Measurements from ENCODE around the gene ZNF189. TPM values are rescaled to one million over a fixed set of nuclear protein-coding genes. Genes with fewer than 3 reads are reported as not detected.

ZNF189 gene
- total RNA-seq, 1 donor from 2014 or later, result 26.2 TPM

DNA sequence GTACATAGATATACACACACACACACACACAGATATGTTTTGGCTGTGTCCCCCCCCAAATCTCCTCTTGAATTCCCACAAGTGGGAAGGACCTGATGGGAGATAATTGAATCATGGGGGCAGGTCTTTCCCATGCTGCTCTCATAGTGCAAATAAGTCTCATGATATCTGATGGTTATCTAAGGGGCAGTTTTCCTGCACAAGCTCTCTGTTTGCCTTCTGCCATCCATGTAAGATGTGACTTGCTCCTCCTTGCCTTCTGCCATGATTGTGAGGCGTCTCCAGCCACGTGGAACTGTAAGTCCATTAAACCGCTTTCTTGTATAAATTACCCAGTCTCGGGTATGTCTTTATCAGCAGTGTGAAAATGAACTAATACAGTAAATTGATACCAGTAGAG is 52.8 kb downstream of the ZNF189 start:
- no peak for DNase-seq (ENCODE audit: extremely low spot score, unreplicated experiment)
- Mint-ChIP-seq H3K36me3 (no peaks in the 10 kb centered on the region), H3K4me3 (no peak overlapping the region), H3K4me1 (ENCODE audit: unreplicated experiment) (no peaks in the 10 kb centered on the region), H3K27ac (no peak overlapping the region), H3K27me3 (peaks cover 3% of the 10 kb centered on the region), H3K9me3 (peaks cover 4% of the 10 kb centered on the region)
- TF ChIP-seq CTCF (conservative IDR thresholded peaks at IDR 0.05), result no peak

GRCh38 chr9:101453776-101454570 is 55.3 kb downstream of the ZNF189 start:
- H3K36me3 Mint-ChIP-seq, result no peaks in the 10 kb centered on the region
- H3K4me1 Mint-ChIP-seq (ENCODE audit: unreplicated experiment), result no peaks in the 10 kb centered on the region
- peaks cover 3% of the 10 kb centered on the region for H3K27me3 Mint-ChIP-seq
- H3K4me3 Mint-ChIP-seq, result no peak overlapping the region
- no peak for TF ChIP-seq CTCF (conservative IDR thresholded peaks at IDR 0.05)
- H3K27ac Mint-ChIP-seq, result no peak overlapping the region
- no peak for DNase-seq (ENCODE audit: extremely low spot score, unreplicated experiment)
- peaks cover 4% of the 10 kb centered on the region for H3K9me3 Mint-ChIP-seq

DNA sequence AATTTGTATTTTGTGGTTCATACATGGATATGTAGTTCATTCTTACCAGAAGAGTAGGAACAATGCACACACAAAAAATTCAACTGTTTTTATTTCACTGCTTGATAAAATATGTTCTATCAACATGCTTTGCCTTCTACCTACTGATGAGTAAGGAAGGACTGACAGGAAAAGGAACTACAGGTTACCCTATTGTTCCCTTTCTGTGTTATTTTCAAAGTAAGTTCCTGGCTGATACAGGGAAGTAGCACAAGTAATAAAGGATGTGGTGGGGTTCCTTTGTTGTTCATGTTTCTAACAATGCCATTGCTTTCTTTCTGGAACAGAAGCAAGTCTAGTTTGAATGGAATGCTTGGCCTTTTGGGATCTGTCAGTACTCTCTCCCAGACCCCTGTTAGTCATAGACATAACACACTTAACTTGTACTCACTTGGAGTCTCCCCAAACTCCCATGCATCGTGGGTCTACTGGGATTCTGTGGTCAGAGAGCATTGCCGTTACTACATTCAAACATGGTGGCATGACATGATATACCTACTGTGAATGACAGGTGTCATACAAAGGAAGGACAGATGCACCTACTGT is 57.1 kb downstream of the ZNF189 start:
- peaks cover 4% of the 10 kb centered on the region for H3K9me3 Mint-ChIP-seq
- no peak overlapping the region for H3K4me3 Mint-ChIP-seq
- DNase-seq (ENCODE audit: extremely low spot score, unreplicated experiment), result no peak
- H3K4me1 Mint-ChIP-seq (ENCODE audit: unreplicated experiment), result no peaks in the 10 kb centered on the region
- no peaks in the 10 kb centered on the region for H3K36me3 Mint-ChIP-seq
- no peak overlapping the region for H3K27ac Mint-ChIP-seq
- peaks cover 3% of the 10 kb centered on the region for H3K27me3 Mint-ChIP-seq
- TF ChIP-seq CTCF (conservative IDR thresholded peaks at IDR 0.05), result no peak

GRCh38 chr9:101457003-101457402 is 58.4 kb downstream of the ZNF189 start:
- peaks cover 3% of the 10 kb centered on the region for H3K27me3 Mint-ChIP-seq
- no peaks in the 10 kb centered on the region for H3K36me3 Mint-ChIP-seq
- no peaks in the 10 kb centered on the region for H3K4me1 Mint-ChIP-seq (ENCODE audit: unreplicated experiment)
- no peak overlapping the region for H3K4me3 Mint-ChIP-seq
- TF ChIP-seq CTCF (conservative IDR thresholded peaks at IDR 0.05), result no peak
- no peak overlapping the region for H3K27ac Mint-ChIP-seq
- peaks cover 4% of the 10 kb centered on the region for H3K9me3 Mint-ChIP-seq
- DNase-seq (ENCODE audit: extremely low spot score, unreplicated experiment), result no peak

DNA sequence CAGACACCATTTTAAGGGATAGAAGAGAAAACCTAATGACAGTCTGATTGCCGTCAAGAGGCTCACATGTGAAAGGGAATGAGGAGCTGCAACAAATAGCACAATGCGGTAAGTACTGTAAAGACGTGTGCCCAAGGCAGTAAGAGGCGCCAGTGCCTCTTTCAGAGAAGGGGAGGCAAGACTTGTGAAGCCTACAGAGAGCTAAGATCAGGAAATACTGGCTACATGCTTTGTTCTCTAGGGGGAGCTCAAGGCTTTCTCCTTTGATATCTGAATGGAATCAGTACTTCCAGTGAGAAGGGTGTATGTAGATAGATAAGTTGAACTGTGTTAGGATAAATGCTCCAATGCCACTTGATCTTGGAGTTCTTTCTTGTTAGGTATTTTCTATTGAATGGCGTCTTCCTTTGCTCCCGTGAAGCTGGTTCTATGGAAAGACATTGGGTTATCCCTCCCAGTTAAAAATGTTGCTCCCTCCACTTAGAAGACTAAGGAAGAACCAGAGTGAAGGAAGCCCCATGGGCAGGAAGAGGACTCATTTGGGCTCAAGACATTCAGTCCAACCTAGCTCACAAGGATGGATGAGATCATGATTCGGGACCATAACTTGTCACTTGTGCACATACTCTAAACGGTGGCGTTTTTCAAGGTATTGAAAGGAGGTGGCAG is 60.4 kb downstream of the ZNF189 start:
- peak; percentile 77 for TF ChIP-seq CTCF (conservative IDR thresholded peaks at IDR 0.05)
- Mint-ChIP-seq H3K36me3 (no peaks in the 10 kb centered on the region), H3K27me3 (peaks cover 8% of the 10 kb centered on the region), H3K4me1 (ENCODE audit: unreplicated experiment) (peaks cover 9% of the 10 kb centered on the region), H3K27ac (no peak overlapping the region), H3K4me3 (no peak overlapping the region), H3K9me3 (no peaks in the 10 kb centered on the region)
- DNase-seq (ENCODE audit: extremely low spot score, unreplicated experiment), result no peak

Other genes starting within 250 kb of the ZNF189 start
- gene BAAT, start 13.8 kb upstream of the ZNF189 start, total RNA-seq (ENCODE audit: low replicate concordance), result 0.48 and 0.53 TPM in 2 replicates
- gene MRPL50, start 233 bp upstream of the ZNF189 start, total RNA-seq (ENCODE audit: low replicate concordance), result 12.4 and 16.3 TPM in 2 replicates
- gene ALDOB, start 36.9 kb downstream of the ZNF189 start, total RNA-seq (ENCODE audit: low replicate concordance), result 30.5 and 36.7 TPM in 2 replicates
- 39.5 and 52.2 TPM in 2 replicates for gene RNF20, start 135.0 kb downstream of the ZNF189 start, total RNA-seq (ENCODE audit: low replicate concordance)
- gene PPP3R2, start 196.1 kb downstream of the ZNF189 start, total RNA-seq (ENCODE audit: low replicate concordance), result 0.07 and 0.22 TPM in 2 replicates

All from type B pancreatic cell (in vitro differentiated cells).